ENCODE results near the gene COQ8A.

Gene COQ8A

DNA sequence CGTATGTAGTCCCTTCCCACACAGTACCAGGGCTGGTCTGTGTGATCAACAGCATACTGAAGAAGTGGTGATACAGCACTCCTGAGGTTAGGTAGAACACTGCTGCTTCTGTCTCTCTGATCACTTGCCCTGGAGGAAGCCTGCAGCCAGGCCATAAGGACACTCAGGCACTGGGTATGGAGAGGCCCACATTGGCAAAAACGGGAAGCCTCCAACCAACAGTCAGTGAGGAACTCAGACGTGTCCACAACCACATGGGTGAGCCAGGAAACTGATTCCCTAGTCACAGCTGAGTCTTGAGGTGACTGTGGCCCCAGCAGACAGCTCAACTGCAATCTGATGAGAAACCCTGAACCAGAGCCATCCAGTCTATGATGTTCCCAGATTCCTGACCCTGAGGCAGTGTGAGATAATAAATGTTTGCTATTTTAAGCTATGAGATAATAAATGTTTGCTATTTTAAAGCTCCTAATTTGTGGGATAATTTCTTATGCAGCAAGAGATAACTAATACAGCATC, 62.5 kb downstream of the COQ8A start:
- Histone ChIP-seq H3K9me3 (ENCODE audit: control insufficient read depth, insufficient read depth, low read length) (no peaks in the 10 kb centered on the region), H3K27me3 (ENCODE audit: control insufficient read depth, insufficient read depth, low read length) (no peaks in the 10 kb centered on the region), H3K27ac (ENCODE audit: low read depth, low read length) (no peak overlapping the region), H3K9ac (ENCODE audit: low read depth, low read length) (no peak overlapping the region), H3K4me1 (ENCODE audit: control insufficient read depth, insufficient read depth, low read length) (no peaks in the 10 kb centered on the region), H3K36me3 (ENCODE audit: control insufficient read depth, insufficient read depth, low read length) (peaks cover 16% of the 10 kb centered on the region), H3K4me3 (ENCODE audit: low read depth, low read length) (no peak overlapping the region)

DNA sequence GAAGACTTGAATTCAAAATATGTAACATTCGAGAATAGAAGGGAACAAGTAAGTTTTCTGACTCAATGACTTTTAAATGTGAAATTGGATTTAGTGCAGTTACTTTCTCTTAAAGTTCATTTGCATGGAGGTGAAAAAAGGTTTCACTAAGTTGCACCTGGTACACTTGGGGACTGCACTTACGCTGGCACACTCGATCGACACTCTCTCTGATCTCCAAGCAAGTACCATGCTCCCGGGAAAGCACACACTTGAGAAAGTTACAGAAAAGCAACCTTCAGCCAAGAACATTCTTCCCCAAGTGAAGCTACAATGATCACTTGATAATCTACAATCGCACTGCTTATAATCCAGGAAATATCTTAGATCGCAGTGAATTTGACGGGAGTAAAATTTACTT, 63.1 kb downstream of the COQ8A start:
- Histone ChIP-seq H3K9ac (ENCODE audit: low read depth, low read length) (no peak overlapping the region), H3K4me3 (ENCODE audit: low read depth, low read length) (no peak overlapping the region), H3K9me3 (ENCODE audit: control insufficient read depth, insufficient read depth, low read length) (no peaks in the 10 kb centered on the region), H3K36me3 (ENCODE audit: control insufficient read depth, insufficient read depth, low read length) (peaks cover 16% of the 10 kb centered on the region), H3K27ac (ENCODE audit: low read depth, low read length) (no peak overlapping the region), H3K27me3 (ENCODE audit: control insufficient read depth, insufficient read depth, low read length) (no peaks in the 10 kb centered on the region), H3K4me1 (ENCODE audit: control insufficient read depth, insufficient read depth, low read length) (no peaks in the 10 kb centered on the region)

DNA sequence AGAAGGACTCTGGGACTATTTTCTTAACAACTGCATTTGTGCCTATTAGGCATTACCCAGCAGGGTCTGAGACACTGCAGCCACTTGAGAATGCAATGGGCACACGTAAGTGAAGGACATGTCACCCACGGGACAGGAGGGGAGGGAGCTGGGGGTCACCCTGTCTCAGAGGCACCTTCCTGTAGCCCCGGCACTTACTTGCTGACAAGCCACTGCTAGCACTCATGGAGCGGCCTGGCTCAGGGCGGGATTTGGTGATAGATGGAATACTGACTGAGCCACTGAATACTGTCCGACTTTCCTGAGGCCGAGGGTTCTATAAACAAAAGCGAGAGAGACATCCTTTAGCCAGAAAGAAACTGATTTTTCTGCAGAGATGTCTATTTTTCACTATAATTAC, 64.7 kb downstream of the COQ8A start:
- Histone ChIP-seq H3K4me1 (ENCODE audit: control insufficient read depth, insufficient read depth, low read length) (no peaks in the 10 kb centered on the region), H3K36me3 (ENCODE audit: control insufficient read depth, insufficient read depth, low read length) (peaks cover 16% of the 10 kb centered on the region)

DNA sequence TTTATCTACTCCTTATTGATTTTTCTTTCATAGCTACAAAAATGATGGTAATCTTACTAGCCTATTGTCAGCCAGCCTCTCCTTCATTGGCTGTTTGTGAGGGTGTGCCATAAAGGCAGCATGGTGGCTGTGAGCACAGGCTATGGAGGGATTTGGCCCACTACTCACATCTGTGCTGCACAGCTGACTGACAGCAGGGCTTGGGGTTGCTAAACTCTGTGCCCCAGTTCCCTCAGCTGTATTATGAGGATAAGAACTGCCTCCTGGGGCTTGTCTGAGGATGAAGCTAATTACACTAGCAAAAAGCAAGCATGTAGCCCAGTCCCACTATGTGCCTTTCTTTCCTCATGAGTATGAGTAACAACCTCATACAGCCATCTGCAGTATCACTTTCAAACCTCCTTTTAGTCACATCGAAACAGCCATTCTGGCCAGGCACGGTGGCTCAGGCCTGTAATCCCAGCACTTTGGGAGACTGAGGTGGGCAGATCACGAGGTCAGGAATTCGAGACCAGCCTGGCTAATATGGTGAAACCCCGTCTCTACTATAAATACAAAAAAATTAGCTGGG, 66.2 kb downstream of the COQ8A start:
- Histone ChIP-seq H3K9me3 (ENCODE audit: control insufficient read depth, insufficient read depth, low read length) (no peaks in the 10 kb centered on the region), H3K9ac (ENCODE audit: low read depth, low read length) (no peak overlapping the region), H3K27ac (ENCODE audit: low read depth, low read length) (no peak overlapping the region), H3K27me3 (ENCODE audit: control insufficient read depth, insufficient read depth, low read length) (no peaks in the 10 kb centered on the region), H3K36me3 (ENCODE audit: control insufficient read depth, insufficient read depth, low read length) (peaks cover 21% of the 10 kb centered on the region), H3K4me3 (ENCODE audit: low read depth, low read length) (no peak overlapping the region), H3K4me1 (ENCODE audit: control insufficient read depth, insufficient read depth, low read length) (no peaks in the 10 kb centered on the region)

More for the DNA sequence above, 64.7 kb downstream of the COQ8A start:
- Histone ChIP-seq H3K27ac (ENCODE audit: low read depth, low read length) (no peak overlapping the region), H3K4me3 (ENCODE audit: low read depth, low read length) (no peak overlapping the region), H3K9ac (ENCODE audit: low read depth, low read length) (no peak overlapping the region), H3K27me3 (ENCODE audit: control insufficient read depth, insufficient read depth, low read length) (no peaks in the 10 kb centered on the region), H3K9me3 (ENCODE audit: control insufficient read depth, insufficient read depth, low read length) (no peaks in the 10 kb centered on the region)

DNA sequence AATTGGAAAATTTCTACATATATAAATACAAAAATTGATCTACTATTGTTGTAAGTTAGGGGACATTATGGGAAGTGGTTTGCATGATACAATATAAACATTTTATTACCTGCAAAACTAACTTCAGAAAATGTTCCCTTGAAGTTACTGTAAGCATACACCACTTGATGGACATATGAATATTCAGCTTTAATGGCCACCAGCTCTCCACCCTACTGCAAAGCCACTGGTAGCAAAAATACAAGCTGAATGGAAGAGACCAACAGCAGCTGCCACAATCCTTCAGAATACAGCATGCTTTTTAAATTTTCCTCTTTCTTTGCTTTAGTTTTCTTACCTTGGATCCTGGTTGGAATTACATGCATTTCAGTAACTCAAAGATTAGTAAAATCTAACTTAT, 69.8 kb downstream of the COQ8A start:
- H3K9me3 ChIP-seq (ENCODE audit: control insufficient read depth, insufficient read depth, low read length): no peaks in the 10 kb centered on the region
- no peak overlapping the region for H3K27ac ChIP-seq (ENCODE audit: low read depth, low read length)
- H3K9ac ChIP-seq (ENCODE audit: low read depth, low read length): no peak overlapping the region
- H3K4me1 ChIP-seq (ENCODE audit: control insufficient read depth, insufficient read depth, low read length): no peaks in the 10 kb centered on the region
- H3K36me3 ChIP-seq (ENCODE audit: control insufficient read depth, insufficient read depth, low read length): peaks cover 13% of the 10 kb centered on the region
- H3K27me3 ChIP-seq (ENCODE audit: control insufficient read depth, insufficient read depth, low read length): no peaks in the 10 kb centered on the region
- H3K4me3 ChIP-seq (ENCODE audit: low read depth, low read length): no peak overlapping the region

DNA sequence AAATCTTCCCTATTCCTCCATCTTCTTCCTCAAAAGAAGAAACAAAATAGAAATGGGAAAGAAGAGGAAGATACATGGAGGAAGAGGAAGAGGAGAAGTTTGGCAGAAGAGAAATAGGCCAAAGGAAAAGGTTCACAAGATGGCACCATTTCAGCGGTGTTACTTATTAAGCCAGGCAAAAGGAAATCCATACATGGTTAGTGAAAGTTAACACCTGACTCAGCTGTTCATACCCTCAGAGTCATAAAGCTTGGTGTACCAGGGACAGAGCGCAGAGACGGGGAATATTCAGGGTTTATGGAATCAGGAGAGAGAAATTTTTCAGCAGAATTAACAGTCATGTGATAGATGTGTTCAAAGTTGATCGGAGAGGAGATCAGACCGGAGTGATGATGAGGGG, 70.6 kb downstream of the COQ8A start:
- Histone ChIP-seq H3K27me3 (ENCODE audit: control insufficient read depth, insufficient read depth, low read length) (no peaks in the 10 kb centered on the region), H3K4me1 (ENCODE audit: control insufficient read depth, insufficient read depth, low read length) (no peaks in the 10 kb centered on the region), H3K27ac (ENCODE audit: low read depth, low read length) (no peak overlapping the region), H3K9ac (ENCODE audit: low read depth, low read length) (no peak overlapping the region), H3K9me3 (ENCODE audit: control insufficient read depth, insufficient read depth, low read length) (no peaks in the 10 kb centered on the region), H3K36me3 (ENCODE audit: control insufficient read depth, insufficient read depth, low read length) (peaks cover 15% of the 10 kb centered on the region), H3K4me3 (ENCODE audit: low read depth, low read length) (no peak overlapping the region)

DNA sequence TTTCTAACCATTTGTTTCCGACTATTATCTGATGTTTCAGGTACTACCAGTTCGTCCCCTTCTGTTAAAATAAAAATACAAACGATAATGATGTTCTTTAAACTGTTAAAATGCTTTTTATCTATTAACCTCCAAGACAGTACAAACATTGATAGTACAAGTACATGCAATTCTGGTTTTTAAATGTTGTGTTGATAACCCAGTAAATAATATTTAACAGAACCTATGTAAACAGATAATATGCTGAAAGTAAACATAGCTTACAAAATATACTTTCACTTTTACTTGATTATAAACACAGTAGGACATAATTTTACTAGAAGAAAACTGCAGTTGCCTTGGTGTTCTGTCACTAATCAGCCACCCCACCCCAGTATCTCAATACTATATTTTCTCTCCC, 76.9 kb downstream of the COQ8A start:
- Histone ChIP-seq H3K9ac (ENCODE audit: low read depth, low read length) (no peak overlapping the region), H3K9me3 (ENCODE audit: control insufficient read depth, insufficient read depth, low read length) (no peaks in the 10 kb centered on the region), H3K4me3 (ENCODE audit: low read depth, low read length) (no peak overlapping the region), H3K27me3 (ENCODE audit: control insufficient read depth, insufficient read depth, low read length) (no peaks in the 10 kb centered on the region), H3K36me3 (ENCODE audit: control insufficient read depth, insufficient read depth, low read length) (peaks cover 52% of the 10 kb centered on the region), H3K4me1 (ENCODE audit: control insufficient read depth, insufficient read depth, low read length) (no peaks in the 10 kb centered on the region), H3K27ac (ENCODE audit: low read depth, low read length) (no peak overlapping the region)

DNA sequence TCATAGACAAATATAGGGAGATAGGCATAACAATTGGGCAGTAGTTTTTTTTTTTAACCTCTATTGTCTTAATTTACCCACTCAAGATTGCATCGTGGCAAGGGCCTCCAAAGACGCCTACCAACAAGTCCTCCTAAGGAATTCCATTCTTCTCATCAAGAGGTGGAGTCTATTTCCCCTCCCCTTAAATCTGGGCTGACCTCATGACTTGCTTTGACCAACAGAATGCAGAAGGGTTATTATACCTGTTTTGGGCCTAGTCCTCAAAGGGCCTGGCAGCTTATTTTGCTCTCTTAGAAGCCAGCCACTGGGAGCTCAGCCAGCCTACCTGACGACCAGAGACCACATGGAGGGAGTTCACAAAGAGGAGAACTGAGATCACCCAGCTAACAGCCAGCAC, 92.3 kb downstream of the COQ8A start:
- Histone ChIP-seq H3K36me3 (ENCODE audit: control insufficient read depth, insufficient read depth, low read length) (peaks cover 58% of the 10 kb centered on the region), H3K9me3 (ENCODE audit: control insufficient read depth, insufficient read depth, low read length) (no peaks in the 10 kb centered on the region), H3K27ac (ENCODE audit: low read depth, low read length) (no peak overlapping the region), H3K9ac (ENCODE audit: low read depth, low read length) (no peak overlapping the region), H3K4me1 (ENCODE audit: control insufficient read depth, insufficient read depth, low read length) (no peaks in the 10 kb centered on the region), H3K27me3 (ENCODE audit: control insufficient read depth, insufficient read depth, low read length) (no peaks in the 10 kb centered on the region), H3K4me3 (ENCODE audit: low read depth, low read length) (no peak overlapping the region)

DNA sequence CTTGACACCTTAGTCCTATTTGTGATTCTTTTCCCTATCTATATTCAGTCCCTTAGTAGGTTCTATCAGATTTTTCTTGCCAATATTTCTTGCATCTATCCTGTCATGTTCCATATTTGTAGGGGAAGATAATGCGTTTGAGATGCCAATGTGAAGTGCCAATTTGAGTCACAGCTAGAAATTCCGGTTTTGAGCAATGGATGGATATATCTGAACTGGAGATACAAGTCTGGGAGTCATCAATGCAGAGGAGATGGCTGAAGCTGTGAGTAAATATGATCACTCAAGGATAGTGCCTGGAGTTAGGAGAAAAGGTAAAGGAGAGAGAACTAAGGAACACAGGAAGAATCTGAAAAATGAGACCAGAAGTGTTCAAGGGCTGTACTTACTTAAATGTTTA, 93.8 kb downstream of the COQ8A start:
- no peaks in the 10 kb centered on the region for H3K9me3 ChIP-seq (ENCODE audit: control insufficient read depth, insufficient read depth, low read length)
- H3K9ac ChIP-seq (ENCODE audit: low read depth, low read length): no peak overlapping the region
- no peak overlapping the region for H3K27ac ChIP-seq (ENCODE audit: low read depth, low read length)
- no peak overlapping the region for H3K4me3 ChIP-seq (ENCODE audit: low read depth, low read length)
- H3K36me3 ChIP-seq (ENCODE audit: control insufficient read depth, insufficient read depth, low read length): peaks cover 54% of the 10 kb centered on the region
- H3K4me1 ChIP-seq (ENCODE audit: control insufficient read depth, insufficient read depth, low read length): no peaks in the 10 kb centered on the region
- no peaks in the 10 kb centered on the region for H3K27me3 ChIP-seq (ENCODE audit: control insufficient read depth, insufficient read depth, low read length)

DNA sequence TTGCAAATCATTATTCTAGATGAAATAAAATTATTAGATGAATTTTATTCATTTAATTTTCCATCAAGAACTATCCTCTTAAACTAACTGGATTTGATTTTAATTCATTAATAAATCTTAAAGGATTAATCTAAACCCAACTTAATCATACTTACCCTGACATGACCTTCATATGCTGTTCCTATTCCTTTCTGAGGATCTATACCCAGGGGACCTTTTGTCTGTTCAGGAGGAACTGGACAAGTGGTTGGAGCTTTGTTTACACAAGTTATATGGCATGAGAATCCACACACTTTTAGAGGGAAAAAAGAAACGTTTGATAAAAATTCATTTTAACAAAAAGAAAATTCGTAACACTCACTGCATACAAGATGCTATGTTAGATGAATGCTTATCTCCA, 95.2 kb downstream of the COQ8A start:
- peaks cover 52% of the 10 kb centered on the region for H3K36me3 ChIP-seq (ENCODE audit: control insufficient read depth, insufficient read depth, low read length)

DNA sequence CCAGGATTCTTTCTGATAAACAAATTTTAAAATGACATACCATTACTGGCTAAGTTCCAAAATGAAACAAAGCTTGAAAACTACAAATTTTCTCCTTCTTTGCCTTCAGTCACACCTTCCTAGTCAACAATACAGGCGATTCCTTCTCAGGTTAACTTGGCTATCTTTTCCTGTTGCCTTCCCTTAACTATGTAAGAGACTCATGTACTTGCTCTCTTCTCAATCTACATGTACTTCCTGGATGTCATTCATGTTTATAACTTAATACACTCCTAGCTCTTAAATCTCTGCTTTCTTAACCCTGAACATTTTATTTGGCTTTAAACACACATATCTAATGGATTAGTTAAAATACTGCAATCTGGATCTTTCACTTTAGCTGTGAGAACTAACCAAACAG, 97.0 kb downstream of the COQ8A start:
- peaks cover 39% of the 10 kb centered on the region for H3K36me3 ChIP-seq (ENCODE audit: control insufficient read depth, insufficient read depth, low read length)
- H3K9me3 ChIP-seq (ENCODE audit: control insufficient read depth, insufficient read depth, low read length): no peaks in the 10 kb centered on the region
- no peak overlapping the region for H3K4me3 ChIP-seq (ENCODE audit: low read depth, low read length)
- H3K4me1 ChIP-seq (ENCODE audit: control insufficient read depth, insufficient read depth, low read length): no peaks in the 10 kb centered on the region
- no peak overlapping the region for H3K27ac ChIP-seq (ENCODE audit: low read depth, low read length)
- H3K27me3 ChIP-seq (ENCODE audit: control insufficient read depth, insufficient read depth, low read length): no peaks in the 10 kb centered on the region
- H3K9ac ChIP-seq (ENCODE audit: low read depth, low read length): no peak overlapping the region

More for the DNA sequence above, 95.2 kb downstream of the COQ8A start:
- H3K9me3 ChIP-seq (ENCODE audit: control insufficient read depth, insufficient read depth, low read length): no peaks in the 10 kb centered on the region
- no peaks in the 10 kb centered on the region for H3K4me1 ChIP-seq (ENCODE audit: control insufficient read depth, insufficient read depth, low read length)
- H3K4me3 ChIP-seq (ENCODE audit: low read depth, low read length): no peak overlapping the region
- H3K27ac ChIP-seq (ENCODE audit: low read depth, low read length): no peak overlapping the region
- no peaks in the 10 kb centered on the region for H3K27me3 ChIP-seq (ENCODE audit: control insufficient read depth, insufficient read depth, low read length)
- no peak overlapping the region for H3K9ac ChIP-seq (ENCODE audit: low read depth, low read length)

Data from HUES48 (cell line).